HepG2 (cell line): Measurements from ENCODE around the gene TNS4. TPM values are rescaled to one million over a fixed set of nuclear protein-coding genes. Genes with fewer than 3 reads are reported as not detected.
A peak's percentile ranks its signal among the peaks of the same experiment; 100 is the strongest.

Source experiments
- ATAC-seq: fragments of 200-7000 bp; cut with Tn5 transposase; 3 replicates; pipeline ENCODE4 v1.9.1; 2020; ENCODE audit warnings: mild to moderate bottlenecking, moderate library complexity
- BruUV-seq: library from RNA; stranded (reverse); fragments of 400-500 nt; replicated peaks from 2 replicates; lab custom pipeline; 2021; lab: Mats Ljungman, UMichigan
- CTCF ChIA-PET: fragments of 300-600 bp; formaldehyde crosslinking; extraction: SDS; loops from one replicate; lab custom pipeline; 2021; ENCODE audit warnings: low total read pairs, inconsistent platforms, low intra/inter-chr PET ratio; lab: Yijun Ruan, JAX
- POLR2A ChIA-PET: fragments of 350-600 bp; sonication (Branson Sonifier 250); formaldehyde crosslinking; loops from one replicate; lab custom pipeline; 2020; ENCODE audit warnings: antibody characterized with exemption, inconsistent platforms; lab: Yijun Ruan, JAX
- DNase-seq: peaks from one replicate; pipeline ENCODE4 v3.0.0-alpha.2; 2015; ENCODE audit warnings: low spot score
- FAIRE-seq: peaks from 3 replicates; lab custom pipeline; 2011; peaks lifted over from hg19 to GRCh38; lab: Jason Lieb, UNC
- H2AFZ ChIP-seq: one replicate; pipeline ENCODE4 v1.6.1; 2011; ENCODE audit warnings: low read length, inconsistent platforms
- H3K27ac ChIP-seq: fragments of 300-600 bp; 3 replicates; pipeline ENCODE4 v1.8.0; 2011; ENCODE audit warnings: mixed run types, mild to moderate bottlenecking, mixed read lengths, low read length, inconsistent platforms; ENCODE audit not compliant: insufficient read depth; ENCODE audit errors: extremely low read length
- H3K27me3 ChIP-seq, 2 experiments: fragments of 200-600 bp in 1 of 2; 2 replicates in 1 of 2; 3 replicates in 1 of 2; pipeline versions ENCODE4 v1.6.0 to v1.8.0; 2011; ENCODE audit warnings: low read length in 2 of 2, mild to moderate bottlenecking in 2 of 2, moderate library complexity in 2 of 2, inconsistent platforms in 1 of 2; ENCODE audit not compliant: insufficient read depth in 2 of 2, control insufficient read depth in 1 of 2
- H3K36me3 ChIP-seq, 2 experiments: fragments of 200-600 bp in 1 of 2; replicated peaks in 1 of 2; 2 replicates in 1 of 2; 3 replicates in 1 of 2; pipeline versions ENCODE4 v1.5.1 to v1.8.0; 2011; ENCODE audit warnings: low read length in 2 of 2, inconsistent platforms in 1 of 2; ENCODE audit not compliant: insufficient read depth in 2 of 2, control insufficient read depth in 1 of 2
- H3K4me1 ChIP-seq: 2 replicates; pipeline ENCODE4 v1.5.1; 2012; ENCODE audit warnings: low read length, inconsistent platforms; ENCODE audit not compliant: insufficient read depth
- H3K4me2 ChIP-seq: 2 replicates; pipeline ENCODE4 v1.6.0; 2011; ENCODE audit warnings: low read depth, low read length, inconsistent platforms
- H3K4me3 ChIP-seq, 3 experiments: fragments of 200-600 bp in 1 of 3; sonication (generic), shearing (Covaris generic) in 1 of 3; replicated peaks in 1 of 3; 2 replicates each; pipeline ENCODE4 v1.5.1; 2011 to 2016; ENCODE audit warnings: low read length in 3 of 3, inconsistent platforms in 2 of 3, low read depth in 2 of 3, mild to moderate bottlenecking in 2 of 3, control low read depth in 1 of 3, mixed read lengths in 1 of 3; ENCODE audit not compliant: insufficient read depth in 1 of 3
- H3K79me2 ChIP-seq: one replicate; pipeline ENCODE4 v1.6.1; 2011; ENCODE audit warnings: low read length, inconsistent platforms; ENCODE audit not compliant: insufficient read depth
- H3K9ac ChIP-seq: 2 replicates; pipeline ENCODE4 v1.6.0; 2011; ENCODE audit warnings: mild to moderate bottlenecking, low read depth, low read length, inconsistent platforms; ENCODE audit not compliant: insufficient read depth
- H3K9me3 ChIP-seq: 2 replicates; pipeline ENCODE4 v1.5.1; 2012; ENCODE audit warnings: mild to moderate bottlenecking, low read length
- H4K20me1 ChIP-seq: 2 replicates; pipeline ENCODE4 v1.6.0; 2011; ENCODE audit warnings: inconsistent platforms, mild to moderate bottlenecking, low read length, moderate library complexity; ENCODE audit not compliant: insufficient read depth
- HOXA3 ChIP-seq: sonication (generic); formaldehyde crosslinking; IDR thresholded peaks from 2 replicates; pipeline ENCODE4 v1.5.0; 2020; ENCODE audit warnings: missing genetic modification reagents
- MLLT10 ChIP-seq: sonication (generic); formaldehyde crosslinking; IDR thresholded peaks from 2 replicates; pipeline ENCODE4 v1.4.0; 2020; ENCODE audit warnings: missing genetic modification reagents
- NR2F6 ChIP-seq, 2 experiments: IDR thresholded peaks; 2 replicates each; pipeline ENCODE4 v1.6.1; 2016; ENCODE audit warnings: antibody characterized with exemption in 1 of 2, mild to moderate bottlenecking in 1 of 2
- RXRA ChIP-seq: sonication (generic); formaldehyde crosslinking; IDR thresholded peaks from 2 replicates; pipeline ENCODE4 v1.5.1; 2020; ENCODE audit warnings: missing genetic modification reagents
- ZBTB38 ChIP-seq: sonication (generic); formaldehyde crosslinking; IDR thresholded peaks from 2 replicates; pipeline ENCODE4 v1.5.1; 2020; ENCODE audit warnings: mild to moderate bottlenecking, missing genetic modification reagents
- ZNF17 ChIP-seq: sonication (generic); formaldehyde crosslinking; IDR thresholded peaks from 2 replicates; pipeline ENCODE4 v1.5.0; 2020; ENCODE audit warnings: mild to moderate bottlenecking, missing genetic modification reagents
- ZSCAN29 ChIP-seq: sonication (generic); formaldehyde crosslinking; conservative IDR thresholded peaks from 2 replicates; pipeline ENCODE4 v1.4.0; 2020; ENCODE audit warnings: mild to moderate bottlenecking, missing genetic modification reagents
- WGBS: methylation state at CpG from one replicate; pipeline ENCODE4 v1.1.6; 2017; ENCODE audit warnings: low lambda C conversion rate; 5-methylcytosine and 5-hydroxymethylcytosine counted together
- in situ Hi-C: cut with HindIII; loops from 2 replicates; pipeline ENCODE4 v1.10.0; 2017; ENCODE audit warnings: low pct_unique_long_range_greater_than_20kb; ENCODE audit not compliant: extremely low pct_ligation_motif_present
- intact Hi-C: fragments of 100-400 bp; cut with micrococcal nuclease; formaldehyde crosslinking; loops from one replicate; pipeline ENCODE4 v1.10.0; 2022; ENCODE audit not compliant: unreplicated experiment
- polyA plus RNA-seq, 8 experiments: library from polyadenylated mRNA; depleted of rRNA in 3 of 8; stranded (reverse) in 7 of 8; unstranded in 1 of 8; fragments of >200 nt; fragmentation: Illumina TruSeq in 4 of 8; extraction: Trizol in 4 of 8; gene quantifications; 2 replicates each; pipeline versions ENCODE4 v1.2.1 to v1.2.3, GENCODE V29; 2011 to 2016; ENCODE audit warnings: low read depth in 4 of 8, missing spikeins in 1 of 8, mixed read lengths in 1 of 8; ENCODE audit not compliant: insufficient read depth in 1 of 8
- total RNA-seq, 5 experiments: library from RNA; depleted of rRNA; stranded (reverse); fragments of >200 nt; fragmentation: Illumina TruSeq; extraction: Trizol; gene quantifications; 2 replicates each; pipeline ENCODE4 v1.2.3, GENCODE V29; 2016; ENCODE audit warnings: low read depth in 1 of 5
- TF ChIP-seq, protein P1 (sequence below): sonication (generic); formaldehyde crosslinking; IDR thresholded peaks from 2 replicates; pipeline ENCODE4 v1.5.1; 2020; ENCODE audit warnings: missing genetic modification reagents, mild to moderate bottlenecking, borderline replicate concordance
- TF ChIP-seq, protein P2 (sequence below): sonication (generic); formaldehyde crosslinking; IDR thresholded peaks from 2 replicates; pipeline ENCODE4 v1.4.0; 2020; ENCODE audit warnings: missing genetic modification reagents, borderline replicate concordance

Gene TNS4
- total and polyA plus RNA-seq, 2 of the 13 experiments (the other 11 are each of a cell fraction or from before 2014, with no cell fraction given) = 0.58 to 2.1 TPM

DNA sequence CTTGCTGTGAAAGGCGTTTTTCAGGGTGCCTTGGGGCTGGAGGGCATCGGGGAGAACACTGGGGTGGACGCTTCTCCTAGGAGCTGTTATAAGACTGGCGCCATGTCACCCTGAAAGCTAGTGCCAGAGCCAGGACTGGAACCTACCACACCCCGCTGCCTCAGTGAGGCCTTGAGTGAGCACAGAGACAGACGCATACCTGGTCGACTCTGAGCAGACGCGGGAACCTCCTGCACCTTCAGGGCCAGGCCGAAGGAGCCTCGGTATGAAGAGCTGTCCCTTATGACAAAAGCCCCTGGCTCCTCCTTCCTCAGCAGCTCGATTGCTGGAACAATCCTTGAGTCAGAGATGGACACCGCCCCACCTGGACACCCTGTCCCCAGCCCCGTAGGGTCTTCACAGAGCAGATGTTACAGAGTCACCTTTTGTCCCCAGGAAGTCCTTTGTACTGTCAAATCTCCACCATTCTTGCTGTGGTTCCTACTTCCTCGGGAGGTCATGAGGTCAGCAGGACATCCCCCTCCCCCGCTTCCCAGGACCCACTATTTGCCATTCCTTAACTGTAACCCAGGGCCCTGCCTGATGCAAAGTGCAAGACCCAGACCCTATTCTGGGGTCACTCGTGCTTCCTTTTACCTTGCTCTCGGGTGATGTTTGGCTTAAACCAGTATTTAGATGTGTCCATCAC, 17.0 kb downstream of the TNS4 start:
- peaks cover 61% of the 10 kb centered on the region for H3K4me1 ChIP-seq
- POLR2A ChIA-PET = interaction anchor here (1.0 kb wide), 1 partner anchor 12 kb away, joined by 3 read pairs; no protein-coding TSS in a partner anchor
- in situ Hi-C loops (no loop called here), intact Hi-C loops (no loop called here)
- CTCF ChIA-PET = no interaction called here
- H3K4me3 ChIP-seq = no peak overlapping the region
- H2AFZ ChIP-seq = no peak overlapping the region
- ATAC-seq = no peak
- H3K9ac ChIP-seq = no peak overlapping the region
- H3K27ac ChIP-seq = no peak overlapping the region
- no peaks in the 10 kb centered on the region for H3K79me2 ChIP-seq
- H3K36me3 ChIP-seq = no peaks in the 10 kb centered on the region
- no peak overlapping the region for H3K4me2 ChIP-seq
- 68% methylated on average over 12 of the region's 18 CpGs for whole genome bisulfite sequencing
- no TSS peak for BruUV-seq
- no peaks in the 10 kb centered on the region for H3K9me3 ChIP-seq
- H3K27me3 ChIP-seq = no peaks in the 10 kb centered on the region
- TF ChIP-seq ZNF17 (no peak), MLLT10 (CRISPR knock-in tag) (no peak), HOXA3 (CRISPR knock-in tag) (no peak), ZBTB38 (CRISPR knock-in tag) (no peak), NR2F6 (IDR thresholded peaks at IDR 0.05) (peak; percentile 61), NR2F6 (CRISPR knock-in tag; IDR thresholded peaks at IDR 0.05) (0 out of 2 replicates have a peak, but pooled peaks have one; percentile 28), RXRA (CRISPR knock-in tag) (0 out of 2 replicates have a peak, but pooled peaks have one; percentile 12), ZSCAN29 (CRISPR knock-in tag) (no peak)
- TF ChIP-seq, protein P1, sequence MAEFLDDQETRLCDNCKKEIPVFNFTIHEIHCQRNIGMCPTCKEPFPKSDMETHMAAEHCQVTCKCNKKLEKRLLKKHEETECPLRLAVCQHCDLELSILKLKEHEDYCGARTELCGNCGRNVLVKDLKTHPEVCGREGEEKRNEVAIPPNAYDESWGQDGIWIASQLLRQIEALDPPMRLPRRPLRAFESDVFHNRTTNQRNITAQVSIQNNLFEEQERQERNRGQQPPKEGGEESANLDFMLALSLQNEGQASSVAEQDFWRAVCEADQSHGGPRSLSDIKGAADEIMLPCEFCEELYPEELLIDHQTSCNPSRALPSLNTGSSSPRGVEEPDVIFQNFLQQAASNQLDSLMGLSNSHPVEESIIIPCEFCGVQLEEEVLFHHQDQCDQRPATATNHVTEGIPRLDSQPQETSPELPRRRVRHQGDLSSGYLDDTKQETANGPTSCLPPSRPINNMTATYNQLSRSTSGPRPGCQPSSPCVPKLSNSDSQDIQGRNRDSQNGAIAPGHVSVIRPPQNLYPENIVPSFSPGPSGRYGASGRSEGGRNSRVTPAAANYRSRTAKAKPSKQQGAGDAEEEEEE (CRISPR knock-in tag) = no peak
- TF ChIP-seq, protein P2, sequence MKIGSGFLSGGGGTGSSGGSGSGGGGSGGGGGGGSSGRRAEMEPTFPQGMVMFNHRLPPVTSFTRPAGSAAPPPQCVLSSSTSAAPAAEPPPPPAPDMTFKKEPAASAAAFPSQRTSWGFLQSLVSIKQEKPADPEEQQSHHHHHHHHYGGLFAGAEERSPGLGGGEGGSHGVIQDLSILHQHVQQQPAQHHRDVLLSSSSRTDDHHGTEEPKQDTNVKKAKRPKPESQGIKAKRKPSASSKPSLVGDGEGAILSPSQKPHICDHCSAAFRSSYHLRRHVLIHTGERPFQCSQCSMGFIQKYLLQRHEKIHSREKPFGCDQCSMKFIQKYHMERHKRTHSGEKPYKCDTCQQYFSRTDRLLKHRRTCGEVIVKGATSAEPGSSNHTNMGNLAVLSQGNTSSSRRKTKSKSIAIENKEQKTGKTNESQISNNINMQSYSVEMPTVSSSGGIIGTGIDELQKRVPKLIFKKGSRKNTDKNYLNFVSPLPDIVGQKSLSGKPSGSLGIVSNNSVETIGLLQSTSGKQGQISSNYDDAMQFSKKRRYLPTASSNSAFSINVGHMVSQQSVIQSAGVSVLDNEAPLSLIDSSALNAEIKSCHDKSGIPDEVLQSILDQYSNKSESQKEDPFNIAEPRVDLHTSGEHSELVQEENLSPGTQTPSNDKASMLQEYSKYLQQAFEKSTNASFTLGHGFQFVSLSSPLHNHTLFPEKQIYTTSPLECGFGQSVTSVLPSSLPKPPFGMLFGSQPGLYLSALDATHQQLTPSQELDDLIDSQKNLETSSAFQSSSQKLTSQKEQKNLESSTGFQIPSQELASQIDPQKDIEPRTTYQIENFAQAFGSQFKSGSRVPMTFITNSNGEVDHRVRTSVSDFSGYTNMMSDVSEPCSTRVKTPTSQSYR = peak; percentile 22; the same call in 1 of the 2 replicates
- H4K20me1 ChIP-seq = no peaks in the 10 kb centered on the region
- DNase-seq = no peak
- FAIRE-seq = no peak
